Activated CD4-positive, alpha-beta T cell treated with anti-CD3 and anti-CD28 coated beads, Interleukin-2, amount 50 U/mL, for 48 hours (primary cell): ENCODE data around the gene DNAAF3.

ENCODE experiments used
- DNase-seq, 2 experiments: peaks; one replicate each; pipeline ENCODE4 v3.0.0-alpha.2; 2020

DNAAF3 gene

GRCh38 chr19:55115446-55116065 lies 50.9 kb downstream of the DNAAF3 start:
- no peak for DNase-seq

DNA sequence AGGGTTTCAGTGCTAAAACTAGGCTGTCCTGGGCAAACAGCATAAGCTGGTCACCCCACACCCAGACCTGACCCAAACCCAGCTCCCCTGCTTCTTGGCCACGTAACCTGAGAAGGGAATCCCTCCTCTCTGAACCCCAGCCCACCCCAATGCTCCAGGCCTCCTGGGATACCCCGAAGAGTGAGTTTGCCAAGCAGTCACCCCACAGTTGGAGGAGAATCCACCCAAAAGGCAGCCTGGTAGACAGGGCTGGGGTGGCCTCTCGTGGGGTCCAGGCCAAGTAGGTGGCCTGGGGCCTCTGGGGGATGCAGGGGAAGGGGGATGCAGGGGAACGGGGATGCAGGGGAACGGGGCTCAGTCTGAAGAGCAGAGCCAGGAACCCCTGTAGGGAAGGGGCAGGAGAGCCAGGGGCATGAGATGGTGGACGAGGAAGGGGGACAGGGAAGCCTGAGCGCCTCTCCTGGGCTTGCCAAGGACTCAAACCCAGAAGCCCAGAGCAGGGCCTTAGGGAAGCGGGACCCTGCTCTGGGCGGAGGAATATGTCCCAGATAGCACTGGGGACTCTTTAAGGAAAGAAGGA lies 51.8 kb downstream of the DNAAF3 start:
- no peak for DNase-seq

DNA sequence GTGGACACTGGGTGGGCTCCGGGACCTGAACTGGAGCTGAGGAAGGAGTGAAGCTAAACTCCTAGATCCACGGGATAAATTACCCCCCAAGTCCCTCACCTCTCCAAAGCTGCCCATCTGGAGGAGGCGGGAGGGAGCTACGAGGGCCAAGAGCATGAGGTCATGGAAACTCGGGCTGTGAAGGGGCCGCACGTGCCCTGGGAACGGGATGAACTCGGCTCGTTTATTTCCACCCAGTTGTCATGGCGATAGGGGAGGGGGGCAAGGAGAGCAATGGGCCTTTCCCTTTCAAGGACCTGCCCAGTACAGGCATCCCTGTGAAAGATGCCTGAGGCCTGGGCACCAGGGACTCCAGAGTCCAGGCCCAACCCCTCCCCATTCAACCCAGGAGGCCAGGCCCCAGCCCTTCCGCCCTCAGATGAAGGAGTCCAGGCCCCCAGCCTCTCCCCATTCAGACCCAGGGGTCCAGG lies 52.8 kb downstream of the DNAAF3 start:
- DNase-seq, result no peak

DNA sequence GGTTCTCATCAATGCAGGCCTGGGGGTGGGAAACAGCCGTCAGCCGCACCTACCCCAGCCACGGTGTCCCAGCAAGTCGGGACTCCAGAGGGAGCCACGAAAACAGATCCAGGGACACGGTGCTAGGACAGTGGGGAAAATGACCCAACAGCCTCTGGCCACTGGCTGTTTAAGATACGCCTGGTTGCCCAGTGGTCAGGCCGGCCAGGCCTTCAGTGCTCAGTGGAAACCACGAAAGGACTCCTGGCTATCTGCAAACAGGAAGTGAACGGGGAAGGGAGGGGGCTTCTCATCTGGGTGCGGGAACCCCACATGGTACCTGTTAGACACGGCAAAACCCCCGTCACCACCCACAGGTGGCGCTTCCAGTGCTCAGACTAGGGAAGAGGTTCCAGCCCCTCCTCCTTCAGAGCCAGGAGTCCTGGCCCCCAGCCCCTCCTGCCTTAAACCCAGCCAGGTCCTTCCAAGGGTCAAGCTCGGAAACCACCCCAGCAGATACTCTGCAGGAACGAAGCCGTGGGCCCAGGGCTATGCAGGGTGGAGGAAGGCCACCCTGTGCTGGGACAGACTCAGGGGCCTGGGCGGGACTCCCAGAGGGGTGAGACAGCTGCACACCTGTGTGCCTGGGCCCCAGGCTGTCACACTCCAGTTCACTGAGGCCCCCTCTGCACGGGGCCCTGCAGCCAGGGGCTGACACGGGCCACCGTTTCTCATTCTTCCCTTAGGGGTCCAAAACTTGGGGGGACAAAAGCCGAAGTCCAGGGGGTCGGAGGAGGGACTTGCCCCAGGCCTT lies 53.4 kb downstream of the DNAAF3 start:
- DNase-seq, result no peak

GRCh38 chr19:55112246-55112776 lies 54.1 kb downstream of the DNAAF3 start:
- no peak for DNase-seq

- DNase-seq, result no peak
These were observed 55.1 kb downstream of the DNAAF3 start for GRCh38 chr19:55111238-55111831.

DNA sequence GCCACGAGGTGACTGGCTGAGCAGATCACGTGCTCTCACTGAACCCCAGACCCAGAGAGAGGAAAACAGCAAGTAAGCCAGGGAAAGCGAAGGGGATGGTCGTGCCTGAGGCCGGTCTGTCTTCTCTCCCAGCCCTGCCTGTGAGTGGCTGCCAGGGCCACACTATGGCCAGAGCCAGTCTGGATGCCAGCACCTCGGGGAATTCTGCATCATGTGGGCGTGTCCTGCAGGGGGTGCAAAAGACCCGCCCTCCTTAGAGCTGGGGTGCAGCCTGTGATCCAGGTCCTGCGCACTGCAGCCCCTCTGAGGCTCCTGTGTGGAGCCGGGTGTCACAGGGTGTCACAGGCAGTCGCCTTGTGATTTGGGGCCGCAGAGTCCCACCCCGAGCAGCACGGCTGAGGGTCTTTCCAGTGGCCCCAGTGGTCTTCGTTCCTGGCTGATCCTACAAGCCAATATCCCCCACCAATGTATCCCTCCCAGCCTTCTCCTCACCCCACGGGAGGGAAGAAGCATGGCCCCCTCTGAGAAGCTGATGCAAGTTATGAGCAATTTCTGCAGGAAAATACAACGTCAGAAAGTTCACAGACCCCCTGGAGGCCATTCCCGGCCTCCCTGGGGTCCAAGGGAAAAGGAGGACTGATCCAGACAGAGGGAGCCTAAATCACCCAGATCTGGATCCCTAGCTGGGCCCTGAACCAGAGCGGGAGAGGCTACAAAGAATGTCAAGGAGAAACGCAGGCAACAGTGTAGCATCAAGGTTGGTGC lies 56.7 kb downstream of the DNAAF3 start:
- DNase-seq, result no peak
